BLaER1 (cell line): ENCODE results near the gene P2RX6.
A peak's percentile ranks its signal among the peaks of the same experiment; 100 is the strongest.
"Not testable (repeated sequence)": the region's sequence is repeated elsewhere in the genome, so short reads cannot be mapped to it uniquely, and the experiment has no call there.

Experiments used
- H3K27ac ChIP-seq: shearing (Covaris generic); formaldehyde crosslinking; 2 replicates; pipeline ENCODE4 v1.8.1; 2022
- H3K27me3 ChIP-seq: shearing (Covaris generic); formaldehyde crosslinking; 2 replicates; pipeline ENCODE4 v1.8.1; 2022
- H3K36me3 ChIP-seq: shearing (Covaris generic); formaldehyde crosslinking; 2 replicates; pipeline ENCODE4 v1.8.1; 2022
- H3K4me1 ChIP-seq: shearing (Covaris generic); formaldehyde crosslinking; 2 replicates; pipeline ENCODE4 v1.8.1; 2022
- H3K4me2 ChIP-seq: shearing (Covaris generic); formaldehyde crosslinking; 2 replicates; pipeline ENCODE4 v1.8.1; 2022
- H3K4me3 ChIP-seq: shearing (Covaris generic); formaldehyde crosslinking; 2 replicates; pipeline ENCODE4 v1.8.1; 2022
- H3K9ac ChIP-seq: shearing (Covaris generic); formaldehyde crosslinking; 2 replicates; pipeline ENCODE4 v1.8.1; 2022
- H3K9me3 ChIP-seq: shearing (Covaris generic); formaldehyde crosslinking; 2 replicates; pipeline ENCODE4 v1.8.1; 2022
- H4K20me1 ChIP-seq: shearing (Covaris generic); formaldehyde crosslinking; 2 replicates; pipeline ENCODE4 v1.8.1; 2022
- Cebpa-rat ChIP-seq: shearing (Covaris generic); IDR thresholded peaks from 2 replicates; pipeline ENCODE4 v1.8.1; 2022

P2RX6 gene

GRCh38 chr22:21032037-21032867, 17.3 kb downstream of the P2RX6 start, which contains the start of gene SLC7A4:
TSS of gene SLC7A4 (minus strand) at chr22:21032561. CDS start at chr22:21031812, 749 bp downstream.
- H3K36me3 ChIP-seq: no peaks in the 10 kb centered on the region
- no peak within 1 kb of the TSS for H3K4me3 ChIP-seq
- no peak for TF ChIP-seq Cebpa-rat
- H3K27me3 ChIP-seq: peaks cover 25% of the 10 kb centered on the region
- no peaks in the 10 kb centered on the region for H3K9me3 ChIP-seq
- H4K20me1 ChIP-seq: no peaks in the 10 kb centered on the region
- no peak within 1 kb of the TSS for H3K9ac ChIP-seq
- H3K4me1 ChIP-seq: peaks cover 8% of the 10 kb centered on the region
- peak within 1 kb of the TSS; percentile 36; the same call in 1 of the 2 replicates for H3K4me2 ChIP-seq
- no peak within 1 kb of the TSS for H3K27ac ChIP-seq

- TF ChIP-seq Cebpa-rat: no peak
- Histone ChIP-seq H3K4me2 (0 out of 2 replicates have a peak overlapping the region, but pooled peaks have one; percentile 15), H3K27me3 (peaks cover 25% of the 10 kb centered on the region), H3K36me3 (no peaks in the 10 kb centered on the region), H3K9ac (no peak overlapping the region), H4K20me1 (no peaks in the 10 kb centered on the region), H3K4me3 (no peak overlapping the region), H3K4me1 (peaks cover 8% of the 10 kb centered on the region), H3K9me3 (no peaks in the 10 kb centered on the region), H3K27ac (no peak overlapping the region)
Observed at GRCh38 chr22:21032868-21033688, 18.1 kb downstream of the P2RX6 start.

GRCh38 chr22:21033895-21034294, 18.9 kb downstream of the P2RX6 start:
- Histone ChIP-seq H3K27me3 (peaks cover 25% of the 10 kb centered on the region), H3K36me3 (no peaks in the 10 kb centered on the region), H3K27ac (no peak overlapping the region), H3K9ac (no peak overlapping the region), H3K4me1 (peaks cover 8% of the 10 kb centered on the region), H3K9me3 (no peaks in the 10 kb centered on the region), H3K4me2 (peak overlapping the region; percentile 15; the same call in 1 of the 2 replicates), H4K20me1 (no peaks in the 10 kb centered on the region), H3K4me3 (no peak overlapping the region)
- no peak for TF ChIP-seq Cebpa-rat

- Histone ChIP-seq H3K4me3 (no peak overlapping the region), H3K9ac (no peak overlapping the region), H3K4me1 (peaks cover 8% of the 10 kb centered on the region), H3K27me3 (peaks cover 25% of the 10 kb centered on the region), H3K36me3 (no peaks in the 10 kb centered on the region), H3K4me2 (no peak overlapping the region), H4K20me1 (no peaks in the 10 kb centered on the region), H3K9me3 (no peaks in the 10 kb centered on the region), H3K27ac (no peak overlapping the region)
- TF ChIP-seq Cebpa-rat: no peak
Observed at GRCh38 chr22:21034989-21035388, 20.0 kb downstream of the P2RX6 start.

GRCh38 chr22:21038405-21038804, 23.4 kb downstream of the P2RX6 start:
- H3K27me3 ChIP-seq: no peaks in the 10 kb centered on the region; the same call in 1 of the 2 replicates
- H3K9ac ChIP-seq: no peak overlapping the region
- H4K20me1 ChIP-seq: no peaks in the 10 kb centered on the region
- no peak for TF ChIP-seq Cebpa-rat
- no peaks in the 10 kb centered on the region for H3K36me3 ChIP-seq
- no peak overlapping the region for H3K27ac ChIP-seq
- H3K4me2 ChIP-seq: no peak overlapping the region
- H3K9me3 ChIP-seq: no peaks in the 10 kb centered on the region
- H3K4me3 ChIP-seq: no peak overlapping the region
- H3K4me1 ChIP-seq: peaks cover 7% of the 10 kb centered on the region

DNA sequence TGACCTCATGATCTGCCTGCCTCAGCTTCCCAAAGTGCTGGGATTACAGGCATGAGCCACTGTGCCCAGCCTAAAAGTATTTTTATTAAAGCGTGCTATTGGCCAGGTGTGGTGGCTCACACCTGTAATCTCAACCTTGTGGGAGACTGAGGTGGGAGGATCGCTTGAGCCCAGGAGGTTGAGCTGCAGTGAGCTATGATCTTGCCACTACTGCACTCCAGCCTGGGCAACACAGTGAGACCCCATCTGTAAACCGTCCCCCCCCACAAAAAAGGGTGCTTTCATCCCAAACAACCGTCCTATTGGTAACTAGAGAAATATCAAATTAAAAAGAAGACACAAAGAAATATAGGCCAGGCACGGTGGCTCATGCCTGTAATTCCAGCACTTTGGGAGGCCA, 24.2 kb downstream of the P2RX6 start:
- H3K9ac ChIP-seq, H3K4me1 ChIP-seq, H3K27me3 ChIP-seq, H3K36me3 ChIP-seq, H3K4me2 ChIP-seq, H3K4me3 ChIP-seq, H4K20me1 ChIP-seq, H3K27ac ChIP-seq, H3K9me3 ChIP-seq: not testable (repeated sequence)

DNA sequence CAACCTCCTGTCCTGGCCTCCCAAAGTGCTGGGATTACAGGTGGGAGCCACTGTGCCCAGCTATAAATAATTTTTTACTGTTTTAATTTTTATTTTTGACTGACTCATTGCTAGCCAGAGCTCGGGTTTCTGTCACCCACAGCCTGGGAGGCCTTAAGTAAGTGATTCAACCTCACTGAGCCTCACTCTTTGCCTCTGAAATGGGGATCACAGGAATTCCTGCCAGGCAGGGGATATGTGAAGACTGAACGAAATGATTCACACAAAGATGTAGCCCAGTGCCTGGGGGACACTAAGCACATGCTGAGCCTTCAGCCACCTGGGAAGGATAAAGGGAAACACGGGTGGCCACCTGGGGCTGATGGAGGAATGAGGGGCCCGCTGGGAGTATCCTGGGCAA, 27.0 kb downstream of the P2RX6 start:
- peaks cover 29% of the 10 kb centered on the region for H3K4me1 ChIP-seq
- H3K9ac ChIP-seq: no peak overlapping the region
- no peaks in the 10 kb centered on the region for H3K9me3 ChIP-seq
- TF ChIP-seq Cebpa-rat: no peak
- no peaks in the 10 kb centered on the region for H3K36me3 ChIP-seq
- H3K4me3 ChIP-seq: no peak overlapping the region
- H3K27me3 ChIP-seq: no peaks in the 10 kb centered on the region
- H3K27ac ChIP-seq: no peak overlapping the region
- peaks cover 6% of the 10 kb centered on the region; the same call in 1 of the 2 replicates for H4K20me1 ChIP-seq
- H3K4me2 ChIP-seq: no peak overlapping the region

- H3K9ac ChIP-seq: no peak overlapping the region
- H3K4me2 ChIP-seq: peak overlapping the region; percentile 86; the same call in 1 of the 2 replicates
- TF ChIP-seq Cebpa-rat: no peak
- no peak overlapping the region for H3K4me3 ChIP-seq
- peaks cover 29% of the 10 kb centered on the region for H3K4me1 ChIP-seq
- H3K36me3 ChIP-seq: no peaks in the 10 kb centered on the region
- no peak overlapping the region for H3K27ac ChIP-seq
- H4K20me1 ChIP-seq: peaks cover 6% of the 10 kb centered on the region; the same call in 1 of the 2 replicates
- no peaks in the 10 kb centered on the region for H3K9me3 ChIP-seq
- no peaks in the 10 kb centered on the region for H3K27me3 ChIP-seq
Observed at GRCh38 chr22:21042978-21043859, 28.3 kb downstream of the P2RX6 start.

- TF ChIP-seq Cebpa-rat: no peak
- Histone ChIP-seq H3K36me3 (no peaks in the 10 kb centered on the region), H4K20me1 (peaks cover 6% of the 10 kb centered on the region; the same call in 1 of the 2 replicates), H3K4me3 (no peak overlapping the region), H3K27me3 (no peaks in the 10 kb centered on the region), H3K27ac (no peak overlapping the region), H3K4me2 (peak overlapping the region; percentile 86), H3K9me3 (no peaks in the 10 kb centered on the region), H3K4me1 (peaks cover 29% of the 10 kb centered on the region), H3K9ac (no peak overlapping the region)
Observed at GRCh38 chr22:21043860-21044535, 29.0 kb downstream of the P2RX6 start.
